HG03108 (cell line): ENCODE data around the gene SLC4A2.

Experiments
- ATAC-seq: cut with Tn5 transposase; IDR thresholded peaks from one replicate; pipeline ENCODE4 v1.9.1; 2021; ENCODE audit warnings: moderate library complexity; ENCODE audit not compliant: unreplicated experiment

The SLC4A2 gene

GRCh38 chr7:151124899-151125399 lies 65.6 kb downstream of the SLC4A2 start:
- ATAC-seq: no peak

DNA sequence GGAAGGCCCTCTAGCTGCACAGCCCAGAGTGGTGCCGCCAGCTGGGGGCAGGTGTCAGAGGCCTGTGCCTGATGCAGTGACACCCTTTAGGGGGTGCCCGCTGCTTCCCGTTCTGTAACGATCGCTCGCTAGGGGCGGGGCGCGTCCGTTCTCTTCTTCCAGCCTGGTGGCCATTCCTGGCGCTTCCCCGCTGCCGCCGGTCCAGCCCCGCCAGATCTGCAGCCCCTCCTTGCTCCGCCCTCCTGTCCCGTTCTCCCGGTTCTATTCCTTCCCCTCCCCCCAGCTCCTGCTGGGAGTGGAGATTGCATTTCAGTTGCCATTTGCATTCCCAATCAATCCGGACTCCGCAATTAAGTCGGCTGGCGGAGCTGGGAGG lies 66.1 kb downstream of the SLC4A2 start:
- no peak for ATAC-seq

- ATAC-seq: no peak
These were observed 66.6 kb downstream of the SLC4A2 start for GRCh38 chr7:151125846-151126481.
